Activated CD4-positive, alpha-beta T cell treated with anti-CD3 and anti-CD28 coated beads, Interleukin-2, amount 50 U/mL, for 1 hour (primary cell): ENCODE data around the gene TIMM50.

Experiments
- DNase-seq: peaks from one replicate; pipeline ENCODE4 v3.0.0-alpha.2; 2020

Gene TIMM50

GRCh38 chr19:39502640-39503417 lies 22.2 kb downstream of the TIMM50 start:
- peak; percentile 72 for DNase-seq

DNA sequence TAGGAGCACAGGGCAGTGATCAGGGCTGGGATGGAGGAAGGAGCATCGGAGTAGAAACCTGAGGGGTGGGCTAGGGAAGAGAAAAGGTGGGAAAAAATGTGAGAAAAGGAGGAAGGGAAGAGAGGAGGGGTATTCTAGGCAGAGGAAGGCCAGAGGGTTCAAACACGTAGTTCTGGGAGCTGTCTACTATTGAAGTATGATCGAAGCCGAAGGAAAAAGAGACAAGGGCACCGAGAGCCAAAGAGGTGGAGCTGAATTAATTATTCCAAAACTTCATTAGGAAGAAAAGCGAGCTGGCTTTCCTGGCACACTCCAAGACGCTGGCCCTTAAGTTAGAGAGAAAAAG lies 25.9 kb downstream of the TIMM50 start:
- DNase-seq = no peak

- peak; percentile 25 for DNase-seq
These were observed 26.5 kb downstream of the TIMM50 start for GRCh38 chr19:39506944-39507714.

GRCh38 chr19:39507715-39508364 lies 27.2 kb downstream of the TIMM50 start:
- DNase-seq = no peak

DNA sequence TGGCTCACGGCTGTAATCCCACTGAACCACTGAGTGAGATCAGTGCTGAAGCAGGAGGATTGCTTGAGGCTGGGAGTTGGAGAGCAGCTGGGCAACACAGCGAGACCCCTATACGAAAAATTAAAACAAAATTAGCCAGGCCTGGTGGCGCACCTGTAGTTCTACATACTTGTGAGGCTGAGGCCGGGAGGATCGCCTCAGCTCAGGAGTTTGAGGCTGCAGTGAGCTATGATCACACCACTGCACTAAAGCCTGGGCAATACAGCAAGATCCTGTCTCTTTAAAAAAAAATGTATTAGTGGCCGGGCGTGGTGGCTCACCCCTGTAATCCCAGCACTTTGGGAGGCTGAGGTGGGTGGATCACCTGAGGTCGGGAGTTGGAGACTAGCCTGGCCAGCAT lies 28.0 kb downstream of the TIMM50 start:
- DNase-seq = no peak

- no peak for DNase-seq
These were observed 28.6 kb downstream of the TIMM50 start for GRCh38 chr19:39509233-39509632.

- no peak for DNase-seq
These were observed 32.4 kb downstream of the TIMM50 start for GRCh38 chr19:39512988-39513387.

DNA sequence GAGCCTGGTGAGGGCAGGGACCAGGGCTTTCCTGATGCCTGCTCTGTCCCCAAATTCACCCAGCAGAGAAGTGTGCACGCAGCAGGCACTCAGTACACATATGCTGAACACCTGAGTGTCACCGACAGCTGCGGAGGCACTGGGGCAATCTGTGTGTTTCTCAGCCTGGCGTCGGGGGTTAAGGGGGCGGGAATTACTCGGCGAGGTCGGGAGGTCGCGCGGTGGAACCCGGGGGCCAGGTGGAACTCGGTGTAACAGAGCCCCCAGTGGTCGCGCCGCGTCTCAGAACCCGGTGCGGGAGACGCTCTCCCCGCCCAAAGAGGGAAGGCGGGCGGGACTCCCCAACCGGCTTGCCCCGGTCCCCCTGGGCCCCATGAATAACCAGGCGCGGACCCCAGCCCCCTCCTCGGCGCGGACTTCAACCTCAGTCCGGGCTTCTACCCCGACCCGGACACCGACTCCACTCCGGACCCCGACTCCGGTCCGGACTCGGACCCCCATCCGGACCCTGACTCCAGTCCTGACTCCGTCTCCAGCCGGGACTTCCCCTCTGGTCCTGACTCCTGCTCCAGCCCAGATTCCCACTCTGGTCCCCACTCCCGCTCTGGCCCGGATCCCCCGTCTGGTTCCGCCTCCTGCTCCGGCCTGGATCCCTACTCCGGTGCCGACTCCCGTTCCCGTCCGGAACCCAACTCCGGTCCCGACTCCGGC lies 34.4 kb downstream of the TIMM50 start, which contains the start of gene SELENOV:
Gene SELENOV (plus strand): TSS at position 300 of the 711 bp plus-strand sequence. CDS start 74 bp downstream, at position 374.
- DNase-seq = peak; percentile 21

DNA sequence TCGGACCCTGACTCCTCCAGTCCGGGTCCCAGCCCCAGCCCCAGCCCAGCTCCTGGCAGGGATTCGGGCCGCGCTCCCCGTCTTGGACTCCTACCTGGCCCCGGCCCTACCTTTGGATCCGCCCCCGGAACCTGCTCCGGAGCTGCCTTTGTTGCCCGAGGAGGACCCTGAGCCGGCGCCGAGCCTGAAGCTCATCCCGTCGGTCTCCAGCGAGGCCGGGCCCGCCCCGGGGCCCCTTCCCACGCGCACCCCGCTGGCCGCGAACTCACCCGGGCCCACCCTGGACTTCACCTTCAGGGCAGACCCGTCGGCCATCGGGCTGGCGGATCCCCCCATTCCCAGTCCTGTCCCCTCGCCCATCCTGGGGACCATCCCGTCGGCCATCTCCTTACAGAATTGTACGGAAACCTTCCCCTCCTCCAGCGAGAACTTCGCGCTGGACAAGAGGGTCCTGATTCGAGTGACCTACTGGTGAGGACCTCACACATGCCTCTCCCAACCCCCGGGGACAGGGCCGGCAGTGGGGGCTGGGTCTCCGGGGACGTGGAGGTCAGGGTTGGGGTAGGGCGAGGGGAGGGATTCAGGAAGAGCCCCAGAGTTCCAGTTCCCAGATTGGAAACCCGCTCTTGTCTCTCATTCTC lies 35.0 kb downstream of the TIMM50 start:
- peak; percentile 10 for DNase-seq

- DNase-seq = no peak
These were observed 35.6 kb downstream of the TIMM50 start for GRCh38 chr19:39516270-39516669.

DNA sequence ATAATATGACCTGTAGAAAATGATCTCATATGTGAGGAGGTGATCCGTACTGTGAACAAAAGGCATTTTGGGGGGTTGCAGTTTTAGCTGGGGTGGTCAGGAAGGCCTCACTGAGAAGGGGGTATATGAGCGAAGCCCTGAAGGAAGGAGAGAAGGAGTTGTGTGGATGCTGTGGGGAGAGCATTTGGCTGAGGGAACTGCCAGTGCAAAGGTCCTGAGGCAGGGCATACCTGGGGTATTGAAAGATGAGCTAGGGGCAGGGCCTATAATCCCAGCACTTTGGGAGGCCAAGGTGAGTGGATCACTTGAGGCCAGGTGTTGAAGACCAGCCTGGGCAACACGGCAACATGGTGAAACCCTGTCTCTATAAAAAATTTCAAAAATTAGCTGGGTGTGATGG lies 36.8 kb downstream of the TIMM50 start:
- no peak for DNase-seq

- DNase-seq = no peak
These were observed 37.8 kb downstream of the TIMM50 start for GRCh38 chr19:39518458-39518857.

DNA sequence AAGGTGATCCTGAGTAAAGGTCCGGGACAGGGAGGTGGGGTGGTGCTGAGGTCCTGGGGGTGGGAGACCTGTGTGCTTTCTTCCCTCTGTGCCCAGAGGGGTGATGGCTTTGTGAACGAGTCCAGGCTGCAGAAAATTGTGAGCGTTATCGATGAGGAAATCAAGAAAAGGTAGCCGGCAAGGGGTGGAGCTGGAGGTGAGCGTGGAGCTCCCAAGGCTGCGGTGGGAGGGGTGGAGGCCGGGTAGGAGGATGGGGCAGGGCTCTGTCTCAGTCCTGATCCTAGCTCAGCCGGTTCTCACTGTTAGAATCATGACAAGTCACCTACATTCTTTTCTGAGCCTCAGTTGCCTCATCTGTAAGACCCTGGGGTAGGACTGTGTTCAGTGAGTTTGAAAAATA lies 38.3 kb downstream of the TIMM50 start:
- DNase-seq = no peak

DNA sequence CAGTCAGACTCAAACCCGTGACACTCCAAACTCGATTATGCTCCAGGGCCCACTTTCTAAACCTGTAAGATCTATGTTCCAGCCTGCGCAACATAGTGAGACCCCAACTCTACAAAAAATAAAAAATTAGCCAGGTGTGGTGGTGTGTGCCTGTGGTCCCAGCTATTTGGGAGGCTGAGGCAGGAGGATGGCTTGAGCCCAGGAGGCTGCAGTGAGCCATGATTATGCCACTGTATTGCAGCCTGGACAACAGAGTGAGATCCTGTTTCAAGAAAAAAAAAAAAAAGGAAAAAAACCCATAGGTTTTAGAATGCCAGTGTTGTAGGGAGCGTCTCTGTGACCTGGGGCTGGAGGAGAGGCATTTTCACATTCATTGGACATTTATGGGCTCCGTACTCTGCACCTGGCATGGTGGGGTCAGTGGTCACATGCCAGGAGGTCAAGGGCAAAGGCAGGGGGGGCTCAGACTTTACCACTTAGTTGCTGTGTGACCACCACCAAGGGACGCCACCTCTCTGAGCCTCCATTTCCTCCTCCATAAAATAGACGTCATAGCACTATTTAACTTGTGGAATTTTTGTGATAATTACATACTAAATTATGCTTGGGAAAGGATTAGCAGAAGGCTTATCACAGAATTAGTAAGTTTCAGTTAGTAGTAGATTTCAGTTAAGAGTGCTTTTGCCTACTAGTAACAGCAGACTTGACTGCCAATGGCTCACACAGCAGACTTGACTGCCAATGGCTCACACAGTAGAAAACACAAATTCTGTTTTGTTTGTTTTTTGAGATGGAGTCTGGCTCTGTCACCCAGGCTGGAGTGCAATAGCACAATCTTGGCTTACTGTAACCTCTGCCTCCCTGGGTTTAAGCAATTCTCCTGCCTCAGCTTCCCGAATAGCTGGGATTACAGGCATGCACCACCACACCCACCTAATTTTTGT lies 40.2 kb downstream of the TIMM50 start:
- no peak for DNase-seq

- no peak for DNase-seq
These were observed 43.9 kb downstream of the TIMM50 start for GRCh38 chr19:39524495-39524894.

GRCh38 chr19:39525205-39525604 lies 44.6 kb downstream of the TIMM50 start:
- no peak for DNase-seq

- DNase-seq = no peak
These were observed 51.2 kb downstream of the TIMM50 start for GRCh38 chr19:39531834-39532232.

DNA sequence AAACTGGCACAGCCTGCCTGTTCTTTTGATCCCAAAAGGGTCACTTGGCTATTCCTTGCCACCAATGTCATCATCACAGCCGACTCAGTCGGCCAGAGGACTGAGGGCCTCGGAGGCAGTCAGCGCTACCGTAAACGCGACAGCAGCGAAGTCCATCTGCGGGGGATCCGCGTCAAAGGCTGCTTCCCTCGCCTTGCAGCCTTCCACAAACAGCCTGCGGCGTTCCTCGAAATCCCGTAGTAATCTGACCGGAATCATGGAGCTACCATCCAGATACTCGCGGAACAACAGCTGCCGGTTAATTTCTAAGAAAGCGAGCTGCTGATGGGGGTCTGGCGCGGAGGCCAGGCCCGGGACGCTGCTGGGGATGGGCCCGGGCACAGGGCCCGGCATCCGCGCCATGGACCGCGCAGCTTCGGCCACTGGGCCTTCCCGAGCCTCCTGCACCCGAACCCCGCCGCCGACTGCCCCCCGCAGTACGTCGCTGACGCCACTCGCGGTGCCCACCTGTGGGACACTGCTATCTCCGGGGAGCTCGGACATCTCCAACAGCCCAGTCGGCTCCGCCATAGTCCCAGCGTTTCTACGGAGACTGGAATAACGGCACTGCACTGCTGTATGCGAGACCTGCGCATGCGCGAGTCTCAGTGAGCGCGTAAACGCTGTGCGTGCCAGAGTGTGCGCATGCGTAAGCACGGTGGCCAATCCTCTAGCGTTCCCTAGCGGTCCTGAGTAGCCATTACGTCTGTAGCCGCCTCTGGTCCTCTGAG lies 51.8 kb downstream of the TIMM50 start, which contains the start of gene EID2B:
Gene EID2B (minus strand): TSS at position 620 of the 770 bp plus-strand sequence. CDS start 50 bp downstream, at position 570.
- DNase-seq = peak; percentile 95

DNA sequence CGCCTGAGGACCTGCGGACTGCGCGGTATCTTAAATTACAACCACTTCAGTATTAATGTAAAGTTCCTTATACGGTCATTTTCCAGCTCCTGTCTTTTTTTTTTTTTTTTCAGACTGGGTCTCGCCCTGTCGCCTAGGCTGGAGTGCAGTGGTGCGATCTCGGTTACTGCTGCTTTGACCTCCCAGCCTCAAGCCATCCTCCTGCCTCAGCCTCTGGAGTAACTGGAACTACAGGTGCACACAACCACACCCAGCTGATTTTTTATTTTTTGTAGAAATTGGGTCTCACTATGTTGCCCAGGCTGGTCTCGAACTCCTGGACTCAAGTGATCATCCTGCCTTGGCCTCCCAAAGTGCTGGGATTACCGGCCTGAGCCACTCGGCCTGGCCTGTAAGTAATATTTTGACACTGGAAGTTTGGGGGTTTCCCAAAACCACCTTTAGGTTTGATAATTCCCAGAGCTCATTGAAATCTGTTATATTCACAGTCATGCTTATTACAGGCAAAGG lies 52.4 kb downstream of the TIMM50 start:
- DNase-seq = no peak

GRCh38 chr19:39533791-39534190 lies 53.2 kb downstream of the TIMM50 start:
- no peak for DNase-seq
